GM13976 (cell line): ENCODE measurements around the gene MED15.

Experiments used
- DNase-seq: peaks from one replicate; pipeline ENCODE4 v3.0.0; 2012; ENCODE audit warnings: low spot score
- CTCF ChIP-seq: IDR thresholded peaks from 2 replicates; pipeline ENCODE4 v1.5.1; 2012; ENCODE audit warnings: borderline replicate concordance, mild to moderate bottlenecking; ENCODE audit not compliant: insufficient read depth; ENCODE audit errors: extremely low read depth, missing control alignments, control extremely low read depth
- in situ Hi-C: fragments of 300-500 bp; cut with MboI; formaldehyde crosslinking; loops from one replicate; pipeline ENCODE4 v1.12.0; 2022; ENCODE audit warnings: low sequenced_read_pairs, mixed read lengths, inconsistent platforms; ENCODE audit not compliant: unreplicated experiment

Gene MED15

GRCh38 chr22:20567993-20568417 lies 60.6 kb downstream of the MED15 start:
- in situ Hi-C loops: no loop called here
- DNase-seq: no peak
- TF ChIP-seq CTCF: no peak

- DNase-seq: no peak
- in situ Hi-C loops: no loop called here
- TF ChIP-seq CTCF: no peak
Observed at GRCh38 chr22:20568502-20569058, 61.2 kb downstream of the MED15 start.

GRCh38 chr22:20569059-20570058 lies 61.9 kb downstream of the MED15 start:
- in situ Hi-C loops: no loop called here
- no peak for TF ChIP-seq CTCF
- no peak for DNase-seq

GRCh38 chr22:20571078-20571503 lies 63.7 kb downstream of the MED15 start:
- in situ Hi-C loops: no loop called here
- TF ChIP-seq CTCF: no peak

GRCh38 chr22:20571531-20572007 lies 64.2 kb downstream of the MED15 start:
- peak; percentile 80 for DNase-seq
- TF ChIP-seq CTCF: peak; percentile 72
- in situ Hi-C loops: no loop called here

More at GRCh38 chr22:20571078-20571503, 63.7 kb downstream of the MED15 start:
- no peak for DNase-seq

GRCh38 chr22:20572132-20572802 lies 64.9 kb downstream of the MED15 start:
- DNase-seq: no peak
- in situ Hi-C loops: no loop called here
- no peak for TF ChIP-seq CTCF
